Cardiac muscle cell (in vitro differentiated cells and primary cell): ENCODE results near the gene SLC2A9. TPM values are rescaled to one million over a fixed set of nuclear protein-coding genes. Genes with fewer than 3 reads are reported as not detected.

ENCODE experiments used
- DNase-seq, 2 donors: peaks; one replicate each; pipeline versions ENCODE4 v3.0.0 to v3.0.0-alpha.2; 2010 to 2017; ENCODE audit warnings: low read depth in 1 of 2, low spot score in 1 of 2
- H3K27ac ChIP-seq: fragments of 200-600 bp; sonication (generic); 2 replicates; pipeline ENCODE4 v1.5.1; 2016
- H3K27me3 ChIP-seq: fragments of 200-600 bp; sonication (generic); 2 replicates; pipeline ENCODE4 v1.6.0; 2016; ENCODE audit warnings: control low read depth
- H3K36me3 ChIP-seq: fragments of 200-600 bp; sonication (generic); 2 replicates; pipeline ENCODE4 v1.5.1; 2016; ENCODE audit warnings: control low read depth
- H3K4me1 ChIP-seq: fragments of 200-600 bp; sonication (generic); 2 replicates; pipeline ENCODE4 v1.8.1; 2017; ENCODE audit warnings: low read depth, mild to moderate bottlenecking, mixed run types
- H3K4me3 ChIP-seq: fragments of 200-600 bp; sonication (generic); 2 replicates; pipeline ENCODE4 v1.5.1; 2016; ENCODE audit warnings: mild to moderate bottlenecking
- H3K9me3 ChIP-seq: fragments of 200-600 bp; sonication (generic); 2 replicates; pipeline ENCODE4 v1.5.1; 2017; ENCODE audit warnings: low read depth, mild to moderate bottlenecking, control low read depth
- polyA plus RNA-seq: library from polyadenylated mRNA; unstranded; fragments of >200 nt; fragmentation: Nextera tagmentation; extraction: Ambion mirVana; gene quantifications from 2 replicates; pipeline ENCODE4 v1.2.1, GENCODE V29; 2016
- total RNA-seq: library from RNA; depleted of rRNA; stranded (reverse); fragments of >200 nt; gene quantifications from 2 replicates; pipeline ENCODE4 v1.2.3, GENCODE V29; 2016
- TF ChIP-seq, protein P1 (sequence below): IDR thresholded peaks from 2 replicates; pipeline ENCODE4 v1.5.1; 2012; ENCODE audit warnings: low read depth, mild to moderate bottlenecking, low read length

SLC2A9 gene
- total and polyA plus RNA-seq, 2 experiments from 2014 or later: 0.42 to 1.1 TPM

DNA sequence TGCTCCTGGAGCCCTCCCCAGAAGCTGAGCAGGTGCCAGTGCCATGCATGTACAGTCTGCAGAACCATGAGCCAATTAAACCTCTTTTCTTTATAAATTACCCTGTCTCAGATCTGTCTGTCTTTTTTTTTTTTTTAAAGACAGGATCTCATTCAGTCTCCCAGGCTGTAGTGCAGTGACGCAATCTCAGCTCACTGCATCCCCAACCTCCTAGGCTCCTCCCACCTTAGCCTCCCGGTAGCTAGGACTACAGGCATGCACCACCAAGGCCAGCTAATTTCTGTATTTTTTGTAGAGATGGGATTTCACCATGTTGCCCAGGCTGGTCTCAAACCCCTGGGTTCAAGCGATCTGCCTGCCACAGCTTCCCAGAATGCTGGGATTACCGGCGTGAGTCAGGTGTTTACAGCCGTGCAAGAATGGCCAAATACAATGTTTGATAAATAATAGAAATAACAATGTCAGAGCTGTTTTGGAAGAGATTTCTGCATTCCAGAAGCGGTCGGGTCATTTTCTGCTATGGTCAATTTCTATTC, 68.8 kb downstream of the SLC2A9 start:
- H3K36me3 ChIP-seq: no peaks in the 10 kb centered on the region
- no peaks in the 10 kb centered on the region for H3K27me3 ChIP-seq
- peaks cover 8% of the 10 kb centered on the region for H3K4me1 ChIP-seq
- TF ChIP-seq, protein P1, sequence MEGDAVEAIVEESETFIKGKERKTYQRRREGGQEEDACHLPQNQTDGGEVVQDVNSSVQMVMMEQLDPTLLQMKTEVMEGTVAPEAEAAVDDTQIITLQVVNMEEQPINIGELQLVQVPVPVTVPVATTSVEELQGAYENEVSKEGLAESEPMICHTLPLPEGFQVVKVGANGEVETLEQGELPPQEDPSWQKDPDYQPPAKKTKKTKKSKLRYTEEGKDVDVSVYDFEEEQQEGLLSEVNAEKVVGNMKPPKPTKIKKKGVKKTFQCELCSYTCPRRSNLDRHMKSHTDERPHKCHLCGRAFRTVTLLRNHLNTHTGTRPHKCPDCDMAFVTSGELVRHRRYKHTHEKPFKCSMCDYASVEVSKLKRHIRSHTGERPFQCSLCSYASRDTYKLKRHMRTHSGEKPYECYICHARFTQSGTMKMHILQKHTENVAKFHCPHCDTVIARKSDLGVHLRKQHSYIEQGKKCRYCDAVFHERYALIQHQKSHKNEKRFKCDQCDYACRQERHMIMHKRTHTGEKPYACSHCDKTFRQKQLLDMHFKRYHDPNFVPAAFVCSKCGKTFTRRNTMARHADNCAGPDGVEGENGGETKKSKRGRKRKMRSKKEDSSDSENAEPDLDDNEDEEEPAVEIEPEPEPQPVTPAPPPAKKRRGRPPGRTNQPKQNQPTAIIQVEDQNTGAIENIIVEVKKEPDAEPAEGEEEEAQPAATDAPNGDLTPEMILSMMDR: no peak
- H3K27ac ChIP-seq: no peak overlapping the region
- no peaks in the 10 kb centered on the region for H3K9me3 ChIP-seq
- no peak overlapping the region for H3K4me3 ChIP-seq
- peak in 1 of 2 donors; percentile 55 for DNase-seq

DNA sequence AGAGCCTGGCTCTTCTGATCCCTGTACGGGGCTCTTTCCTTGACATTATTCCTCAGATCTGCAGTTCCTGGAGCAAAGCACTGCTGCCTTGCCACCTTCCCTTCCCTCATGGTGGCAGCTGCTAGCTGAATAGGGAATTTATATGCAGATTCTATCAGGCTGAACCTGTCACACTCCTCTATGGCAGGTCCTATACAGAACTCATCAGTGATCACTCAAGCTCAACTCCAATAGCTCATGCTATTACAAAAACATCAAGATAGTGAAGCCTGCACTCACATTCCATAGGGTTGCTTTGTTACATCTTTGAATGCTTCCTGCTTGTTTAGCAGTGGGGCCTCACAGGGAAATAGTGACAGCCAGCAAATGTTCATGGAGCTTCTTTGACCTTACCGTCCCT, 71.7 kb downstream of the SLC2A9 start:
- Histone ChIP-seq H3K27ac (no peak overlapping the region), H3K4me3 (no peak overlapping the region), H3K9me3 (no peaks in the 10 kb centered on the region), H3K4me1 (peaks cover 12% of the 10 kb centered on the region), H3K36me3 (no peaks in the 10 kb centered on the region), H3K27me3 (no peaks in the 10 kb centered on the region)
- TF ChIP-seq, protein P1: no peak
- DNase-seq: peak in 1 of 2 donors; percentile 8

DNA sequence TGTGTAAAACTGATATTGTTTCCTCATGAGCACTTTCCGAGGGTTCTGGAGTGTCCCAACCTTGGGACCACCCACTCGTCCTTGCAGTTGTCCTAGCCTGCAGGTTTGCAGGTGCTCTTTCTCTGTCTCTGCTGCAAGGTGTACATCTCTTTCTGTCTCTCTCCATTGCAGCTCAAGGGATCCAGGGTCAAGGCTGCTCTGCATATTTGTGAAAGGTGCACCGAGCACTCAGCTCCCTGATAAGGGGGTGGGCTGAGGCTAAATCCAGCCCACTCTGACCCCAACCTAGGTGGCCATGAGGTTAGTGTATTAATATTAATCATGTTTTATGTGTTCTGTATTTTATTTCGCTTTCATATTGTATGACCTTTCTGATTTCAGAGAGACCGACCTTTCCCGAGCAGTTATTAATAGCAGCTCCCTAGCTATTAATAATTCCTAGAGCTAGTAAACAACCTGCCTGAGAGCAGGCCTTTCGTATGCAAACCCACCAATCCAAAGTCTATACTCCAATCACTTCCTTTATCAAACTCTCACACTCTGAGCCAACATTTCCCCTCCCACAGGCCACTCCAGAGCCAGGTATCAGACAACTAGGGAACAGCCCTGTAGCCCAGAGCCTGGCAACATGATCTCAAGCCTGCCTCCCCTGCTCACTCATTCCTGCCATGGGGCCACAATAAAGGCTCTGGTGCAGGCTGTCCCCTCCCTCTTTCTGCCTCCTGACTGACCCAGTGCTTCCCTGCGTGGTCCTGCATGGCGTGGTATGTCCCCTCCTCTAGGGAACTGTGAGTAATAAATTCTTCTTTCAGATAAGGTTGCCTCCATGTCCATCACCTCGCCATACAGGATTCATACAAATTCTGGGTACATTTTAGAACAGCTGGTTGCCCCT, 73.9 kb downstream of the SLC2A9 start:
- Histone ChIP-seq H3K9me3 (no peaks in the 10 kb centered on the region), H3K4me3 (no peak overlapping the region), H3K27ac (no peak overlapping the region), H3K4me1 (peaks cover 12% of the 10 kb centered on the region), H3K36me3 (no peaks in the 10 kb centered on the region), H3K27me3 (no peaks in the 10 kb centered on the region)
- peak in 1 of 2 donors; percentile 8 for DNase-seq
- TF ChIP-seq, protein P1: no peak

DNA sequence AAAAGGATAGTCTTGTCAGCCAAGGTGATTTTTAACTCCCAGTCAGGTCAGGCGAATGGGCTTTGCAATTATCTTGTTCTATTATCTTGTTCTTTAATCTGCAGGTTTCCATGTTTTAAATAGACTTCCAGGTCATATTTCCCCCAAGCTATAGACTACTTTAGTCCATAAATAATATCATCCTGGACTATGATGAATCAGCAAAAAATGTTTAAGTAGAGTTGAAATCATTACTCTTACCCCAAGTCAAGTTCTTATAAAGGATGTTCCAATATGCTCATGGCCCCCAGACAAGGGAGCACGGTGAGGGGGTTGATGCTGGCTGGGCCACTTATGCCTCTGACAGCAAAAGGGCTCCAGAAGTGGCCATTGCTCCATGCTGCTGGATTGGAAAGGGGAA, 75.1 kb downstream of the SLC2A9 start:
- Histone ChIP-seq H3K4me1 (peaks cover 12% of the 10 kb centered on the region), H3K27me3 (no peaks in the 10 kb centered on the region), H3K36me3 (no peaks in the 10 kb centered on the region), H3K9me3 (no peaks in the 10 kb centered on the region), H3K4me3 (no peak overlapping the region), H3K27ac (no peak overlapping the region)
- TF ChIP-seq, protein P1: no peak
- DNase-seq: no peak

DNA sequence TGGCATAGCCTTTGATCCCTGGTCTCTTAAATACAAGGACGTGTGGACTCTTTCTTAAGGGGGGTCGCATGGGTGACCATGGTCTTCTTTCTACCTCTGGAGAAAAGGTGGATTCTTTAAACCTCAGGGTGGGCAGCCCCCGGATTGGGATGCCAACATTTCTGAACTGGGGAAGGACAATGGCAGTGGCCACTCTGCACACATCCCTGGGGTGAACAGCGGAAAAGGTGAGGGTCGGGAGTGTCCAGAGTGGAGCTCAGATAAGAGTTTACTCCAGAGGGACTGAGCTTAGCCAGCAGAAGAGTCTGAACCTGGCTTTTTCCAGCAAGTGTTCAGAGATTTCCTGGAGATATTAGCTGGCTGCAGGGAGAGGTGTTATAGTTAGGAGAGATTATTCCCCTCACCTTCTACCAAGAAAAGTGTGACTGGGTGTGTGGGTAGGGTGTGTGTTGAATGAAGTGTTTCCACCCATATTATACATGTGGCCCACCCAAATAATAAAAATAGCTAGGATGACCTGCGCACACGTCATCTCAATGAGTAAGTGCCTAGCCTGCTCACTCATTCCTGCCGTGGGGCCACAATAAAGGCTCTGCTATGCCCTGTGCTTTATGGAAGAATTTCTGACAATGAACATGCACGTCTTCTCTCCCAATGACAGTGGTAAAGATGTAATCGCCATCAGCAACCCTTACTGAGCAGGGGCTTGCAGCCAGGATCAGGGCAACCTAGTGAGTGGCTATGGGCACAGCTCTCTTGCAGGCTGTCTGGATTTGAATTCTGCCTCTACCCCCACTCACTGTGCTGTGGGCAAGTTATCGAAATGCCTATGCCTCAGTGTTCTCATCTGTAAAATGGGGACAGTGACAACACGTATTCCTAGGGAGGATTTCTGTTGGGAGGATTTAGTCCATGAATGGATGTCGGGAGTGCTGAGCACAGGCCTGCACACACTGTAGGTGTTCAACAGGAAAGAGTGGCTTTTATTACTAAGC, 76.6 kb downstream of the SLC2A9 start:
- no peak overlapping the region for H3K27ac ChIP-seq
- no peaks in the 10 kb centered on the region for H3K36me3 ChIP-seq
- TF ChIP-seq, protein P1: no peak
- H3K27me3 ChIP-seq: no peaks in the 10 kb centered on the region
- no peak overlapping the region for H3K4me3 ChIP-seq
- no peak for DNase-seq
- H3K4me1 ChIP-seq: peaks cover 9% of the 10 kb centered on the region
- H3K9me3 ChIP-seq: no peaks in the 10 kb centered on the region
